Loucy (cell line): Measurements from ENCODE around the gene ATXN7L1.

Experiments used
- EZH2phosphoT487 ChIP-seq: fragments of 200-600 bp; IDR thresholded peaks from 2 replicates; pipeline ENCODE4 v1.6.1; 2018; ENCODE audit warnings: antibody characterized with exemption, mild to moderate bottlenecking, moderate library complexity, borderline replicate concordance
- TF ChIP-seq, protein P1 (sequence below): fragments of 200-600 bp; sonication (generic); conservative IDR thresholded peaks from 2 replicates; pipeline ENCODE4 v1.5.1; 2014; ENCODE audit warnings: mild to moderate bottlenecking, antibody characterized with exemption, low read length

DNA sequence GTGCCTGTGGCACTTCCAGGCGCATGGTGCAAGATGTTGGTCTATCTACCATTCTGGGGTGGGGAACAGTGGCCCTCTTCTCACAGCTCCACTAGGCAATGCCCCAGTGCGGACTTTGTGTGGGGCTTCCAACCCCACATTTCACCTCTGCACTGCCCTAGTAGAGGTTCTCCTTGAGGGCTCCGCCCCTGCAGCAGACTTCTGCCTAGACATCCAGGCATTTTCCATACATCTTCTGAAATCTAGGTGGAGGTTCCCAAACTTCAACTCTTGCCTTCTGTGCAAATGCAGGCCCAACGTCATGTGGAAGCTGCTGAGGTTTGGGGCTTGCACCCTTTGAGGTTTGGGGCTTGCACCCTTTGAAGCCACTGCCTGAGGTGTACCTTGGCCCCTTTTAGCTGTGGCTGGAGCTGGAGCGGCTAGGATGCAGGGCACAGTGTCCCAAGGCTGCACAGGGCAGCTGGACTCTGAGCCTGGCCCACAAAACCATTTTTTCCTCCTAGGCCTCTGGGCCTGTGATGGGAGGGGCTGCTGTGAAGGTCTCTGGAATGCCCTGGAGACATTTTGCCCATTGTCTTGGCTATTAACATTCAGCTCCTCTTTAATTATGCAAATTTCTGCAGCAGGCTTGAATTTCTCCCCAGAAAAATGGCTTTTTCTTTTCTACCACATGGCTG lies 164.5 kb downstream of the ATXN7L1 start:
- TF ChIP-seq, protein P1, sequence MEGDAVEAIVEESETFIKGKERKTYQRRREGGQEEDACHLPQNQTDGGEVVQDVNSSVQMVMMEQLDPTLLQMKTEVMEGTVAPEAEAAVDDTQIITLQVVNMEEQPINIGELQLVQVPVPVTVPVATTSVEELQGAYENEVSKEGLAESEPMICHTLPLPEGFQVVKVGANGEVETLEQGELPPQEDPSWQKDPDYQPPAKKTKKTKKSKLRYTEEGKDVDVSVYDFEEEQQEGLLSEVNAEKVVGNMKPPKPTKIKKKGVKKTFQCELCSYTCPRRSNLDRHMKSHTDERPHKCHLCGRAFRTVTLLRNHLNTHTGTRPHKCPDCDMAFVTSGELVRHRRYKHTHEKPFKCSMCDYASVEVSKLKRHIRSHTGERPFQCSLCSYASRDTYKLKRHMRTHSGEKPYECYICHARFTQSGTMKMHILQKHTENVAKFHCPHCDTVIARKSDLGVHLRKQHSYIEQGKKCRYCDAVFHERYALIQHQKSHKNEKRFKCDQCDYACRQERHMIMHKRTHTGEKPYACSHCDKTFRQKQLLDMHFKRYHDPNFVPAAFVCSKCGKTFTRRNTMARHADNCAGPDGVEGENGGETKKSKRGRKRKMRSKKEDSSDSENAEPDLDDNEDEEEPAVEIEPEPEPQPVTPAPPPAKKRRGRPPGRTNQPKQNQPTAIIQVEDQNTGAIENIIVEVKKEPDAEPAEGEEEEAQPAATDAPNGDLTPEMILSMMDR: no peak
- TF ChIP-seq EZH2phosphoT487: no peak
